ENCODE results near the gene CDC42EP3. TPM values are rescaled to one million over a fixed set of nuclear protein-coding genes. Genes with fewer than 3 reads are reported as not detected.

The CDC42EP3 gene
- total and polyA plus RNA-seq, 2 experiments from 2014 or later: 19.3 to 33.0 TPM

DNA sequence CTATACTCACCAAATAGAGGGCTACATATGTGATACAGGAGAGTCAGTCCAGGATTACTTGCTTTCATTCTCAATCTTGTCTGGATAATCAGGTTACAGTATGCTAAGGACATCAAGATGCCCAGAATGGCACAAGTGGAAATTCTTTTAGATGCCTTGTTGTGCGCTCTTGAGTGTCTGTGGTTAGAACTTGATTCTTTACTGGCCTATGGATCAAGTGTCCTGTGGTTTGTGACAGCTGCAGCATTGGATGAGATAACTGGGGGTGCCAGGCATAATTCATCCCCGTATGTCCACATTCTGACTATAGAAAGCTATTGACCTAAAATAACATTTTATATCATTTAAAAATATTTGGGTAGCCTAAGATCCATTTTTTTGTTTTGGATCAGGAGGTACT lies 40.1 kb downstream of the CDC42EP3 start:
- no peak overlapping the region for H3K4me2 ChIP-seq
- no peaks in the 10 kb centered on the region for H4K20me1 ChIP-seq (ENCODE audit: insufficient read depth, poor library complexity, severe bottlenecking)
- peaks cover 11% of the 10 kb centered on the region for H3K4me1 ChIP-seq (ENCODE audit: insufficient read depth)
- H3K9me2 ChIP-seq (replicated peaks; ENCODE audit: insufficient read depth): no peaks in the 10 kb centered on the region
- no peaks in the 10 kb centered on the region for H3K27me3 ChIP-seq
- WGBS (ENCODE audit: low lambda C conversion rate, missing lambda C conversion rate): 69% methylated on average over 2 of the region's 2 CpGs
- no peaks in the 10 kb centered on the region for H3K79me2 ChIP-seq
- H3K9me3 ChIP-seq (ENCODE audit: low read depth): no peaks in the 10 kb centered on the region
- no peaks in the 10 kb centered on the region for H3K36me3 ChIP-seq (replicated peaks; ENCODE audit: insufficient read depth, low read depth)
- no peak overlapping the region for H3K27ac ChIP-seq
- H2AFZ ChIP-seq: no peak overlapping the region
- TF ChIP-seq, protein P1, sequence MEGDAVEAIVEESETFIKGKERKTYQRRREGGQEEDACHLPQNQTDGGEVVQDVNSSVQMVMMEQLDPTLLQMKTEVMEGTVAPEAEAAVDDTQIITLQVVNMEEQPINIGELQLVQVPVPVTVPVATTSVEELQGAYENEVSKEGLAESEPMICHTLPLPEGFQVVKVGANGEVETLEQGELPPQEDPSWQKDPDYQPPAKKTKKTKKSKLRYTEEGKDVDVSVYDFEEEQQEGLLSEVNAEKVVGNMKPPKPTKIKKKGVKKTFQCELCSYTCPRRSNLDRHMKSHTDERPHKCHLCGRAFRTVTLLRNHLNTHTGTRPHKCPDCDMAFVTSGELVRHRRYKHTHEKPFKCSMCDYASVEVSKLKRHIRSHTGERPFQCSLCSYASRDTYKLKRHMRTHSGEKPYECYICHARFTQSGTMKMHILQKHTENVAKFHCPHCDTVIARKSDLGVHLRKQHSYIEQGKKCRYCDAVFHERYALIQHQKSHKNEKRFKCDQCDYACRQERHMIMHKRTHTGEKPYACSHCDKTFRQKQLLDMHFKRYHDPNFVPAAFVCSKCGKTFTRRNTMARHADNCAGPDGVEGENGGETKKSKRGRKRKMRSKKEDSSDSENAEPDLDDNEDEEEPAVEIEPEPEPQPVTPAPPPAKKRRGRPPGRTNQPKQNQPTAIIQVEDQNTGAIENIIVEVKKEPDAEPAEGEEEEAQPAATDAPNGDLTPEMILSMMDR (IDR thresholded peaks at IDR 0.05; ENCODE audit: poor library complexity): no peak
- TF ChIP-seq EZH2phosphoT487 (IDR thresholded peaks at IDR 0.05; ENCODE audit: low read depth, severe bottlenecking, unreplicated experiment) (no peak), EZH2 (IDR thresholded peaks at IDR 0.05; ENCODE audit: borderline replicate concordance) (no peak)
- no peak for DNase-seq (ENCODE audit: low spot score)
- H3K4me3 ChIP-seq: no peak overlapping the region

DNA sequence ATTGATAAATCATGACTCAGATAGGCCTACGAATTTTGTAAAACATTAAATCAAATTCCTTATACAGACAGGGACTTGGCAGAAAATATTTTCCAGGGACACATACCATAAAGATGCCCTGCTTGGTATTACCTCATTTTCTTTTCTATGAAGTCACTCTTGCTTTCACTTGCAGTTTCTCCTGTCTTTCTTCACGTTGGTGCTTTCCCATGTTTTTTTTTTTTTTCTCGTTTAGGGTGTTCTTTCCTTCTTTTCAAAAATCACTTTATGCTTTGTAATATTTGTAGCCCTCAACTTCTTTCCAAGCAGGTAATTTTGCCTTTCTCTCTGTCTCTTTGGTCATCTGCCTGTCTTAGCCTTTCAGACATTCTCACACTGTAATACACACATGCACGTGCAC lies 40.7 kb downstream of the CDC42EP3 start:
- Histone ChIP-seq H3K4me3 (no peak overlapping the region), H3K36me3 (replicated peaks; ENCODE audit: insufficient read depth, low read depth) (no peaks in the 10 kb centered on the region), H3K4me2 (no peak overlapping the region), H3K9me3 (ENCODE audit: low read depth) (no peaks in the 10 kb centered on the region), H3K79me2 (no peaks in the 10 kb centered on the region), H4K20me1 (ENCODE audit: insufficient read depth, poor library complexity, severe bottlenecking) (no peaks in the 10 kb centered on the region), H3K27me3 (no peaks in the 10 kb centered on the region), H2AFZ (no peak overlapping the region), H3K4me1 (ENCODE audit: insufficient read depth) (peaks cover 11% of the 10 kb centered on the region), H3K27ac (no peak overlapping the region), H3K9me2 (replicated peaks; ENCODE audit: insufficient read depth) (no peaks in the 10 kb centered on the region)
- TF ChIP-seq EZH2 (IDR thresholded peaks at IDR 0.05; ENCODE audit: borderline replicate concordance) (no peak), EZH2phosphoT487 (IDR thresholded peaks at IDR 0.05; ENCODE audit: low read depth, severe bottlenecking, unreplicated experiment) (no peak)
- TF ChIP-seq, protein P1 (IDR thresholded peaks at IDR 0.05; ENCODE audit: poor library complexity): no peak
- DNase-seq (ENCODE audit: low spot score): no peak
- 81% methylated on average over 4 of the region's 4 CpGs for WGBS (ENCODE audit: low lambda C conversion rate, missing lambda C conversion rate)

DNA sequence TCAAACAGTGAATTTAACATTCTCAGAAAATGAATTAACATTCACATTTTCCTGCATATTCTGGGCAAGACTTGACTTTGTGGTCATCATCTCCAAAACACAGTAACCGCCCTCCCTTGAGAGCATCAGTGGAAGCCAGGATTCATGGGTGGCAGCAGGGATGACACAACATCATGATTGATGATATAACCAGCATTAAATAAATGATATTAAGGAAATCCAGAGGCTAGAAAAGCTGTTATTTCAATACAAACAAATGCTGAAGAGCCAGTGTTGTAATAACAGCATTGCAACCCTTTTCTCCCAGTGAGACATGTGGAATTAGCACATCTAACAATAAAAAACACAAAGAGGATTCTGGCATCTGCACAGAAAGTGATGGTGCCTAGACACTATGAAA lies 41.1 kb downstream of the CDC42EP3 start:
- Histone ChIP-seq H3K27ac (no peak overlapping the region), H3K9me2 (replicated peaks; ENCODE audit: insufficient read depth) (no peaks in the 10 kb centered on the region), H3K4me1 (ENCODE audit: insufficient read depth) (peaks cover 11% of the 10 kb centered on the region), H3K36me3 (replicated peaks; ENCODE audit: insufficient read depth, low read depth) (no peaks in the 10 kb centered on the region), H3K4me2 (no peak overlapping the region), H3K27me3 (no peaks in the 10 kb centered on the region), H3K9me3 (ENCODE audit: low read depth) (no peaks in the 10 kb centered on the region), H3K79me2 (no peaks in the 10 kb centered on the region), H3K4me3 (no peak overlapping the region), H4K20me1 (ENCODE audit: insufficient read depth, poor library complexity, severe bottlenecking) (no peaks in the 10 kb centered on the region), H2AFZ (no peak overlapping the region)
- DNase-seq (ENCODE audit: low spot score): no peak
- TF ChIP-seq EZH2phosphoT487 (IDR thresholded peaks at IDR 0.05; ENCODE audit: low read depth, severe bottlenecking, unreplicated experiment) (no peak), EZH2 (IDR thresholded peaks at IDR 0.05; ENCODE audit: borderline replicate concordance) (no peak)
- TF ChIP-seq, protein P1 (IDR thresholded peaks at IDR 0.05; ENCODE audit: poor library complexity): no peak
- WGBS (ENCODE audit: low lambda C conversion rate, missing lambda C conversion rate): 100% methylated on average over 1 of the region's 1 CpG

DNA sequence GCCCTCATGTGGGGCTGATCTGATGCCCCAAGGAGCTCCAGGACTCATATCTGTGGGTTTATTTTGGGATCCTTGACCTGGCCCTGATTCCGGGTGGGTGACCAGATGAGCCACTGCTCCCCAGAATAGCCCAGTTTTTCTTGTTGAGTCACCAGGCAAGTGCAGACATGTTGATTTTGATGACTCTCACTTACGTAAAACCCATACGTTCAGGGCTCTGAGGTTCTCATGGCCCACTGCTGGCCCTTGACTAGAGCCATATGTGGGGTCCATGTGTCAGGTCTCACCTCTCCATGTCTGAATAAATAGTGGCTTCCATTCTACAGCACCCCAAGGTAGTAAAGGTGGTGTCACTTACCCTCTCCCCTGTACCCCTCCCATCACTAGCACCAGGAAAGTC lies 41.9 kb downstream of the CDC42EP3 start:
- H4K20me1 ChIP-seq (ENCODE audit: insufficient read depth, poor library complexity, severe bottlenecking): no peaks in the 10 kb centered on the region
- no peaks in the 10 kb centered on the region for H3K27me3 ChIP-seq
- DNase-seq (ENCODE audit: low spot score): no peak
- H3K4me2 ChIP-seq: no peak overlapping the region
- 96% methylated on average over 3 of the region's 3 CpGs for WGBS (ENCODE audit: low lambda C conversion rate, missing lambda C conversion rate)
- no peaks in the 10 kb centered on the region for H3K9me3 ChIP-seq (ENCODE audit: low read depth)
- no peak overlapping the region for H2AFZ ChIP-seq
- no peak overlapping the region for H3K27ac ChIP-seq
- no peaks in the 10 kb centered on the region for H3K79me2 ChIP-seq
- TF ChIP-seq, protein P1 (IDR thresholded peaks at IDR 0.05; ENCODE audit: poor library complexity): no peak
- no peak for TF ChIP-seq EZH2phosphoT487 (IDR thresholded peaks at IDR 0.05; ENCODE audit: low read depth, severe bottlenecking, unreplicated experiment)
- no peaks in the 10 kb centered on the region for H3K36me3 ChIP-seq (replicated peaks; ENCODE audit: insufficient read depth, low read depth)
- H3K9me2 ChIP-seq (replicated peaks; ENCODE audit: insufficient read depth): no peaks in the 10 kb centered on the region
- H3K4me1 ChIP-seq (ENCODE audit: insufficient read depth): peaks cover 13% of the 10 kb centered on the region
- H3K4me3 ChIP-seq: no peak overlapping the region

All from hepatocyte (in vitro differentiated cells).